IPS-15b (cell line): Measurements from ENCODE around the gene ABCG4.
"Not testable (repeated sequence)": the region's sequence is repeated elsewhere in the genome, so short reads cannot be mapped to it uniquely, and the experiment has no call there.

Experiments used
- H3K27me3 ChIP-seq: one replicate; pipeline ENCODE4 v1.6.1; 2013; ENCODE audit warnings: low read length; ENCODE audit not compliant: control insufficient read depth, insufficient read depth
- H3K36me3 ChIP-seq: one replicate; pipeline ENCODE4 v1.6.1; 2013; ENCODE audit warnings: low read length; ENCODE audit not compliant: control insufficient read depth, insufficient read depth
- H3K4me1 ChIP-seq: one replicate; pipeline ENCODE4 v1.6.1; 2013; ENCODE audit warnings: mild to moderate bottlenecking, low read length; ENCODE audit not compliant: control insufficient read depth, insufficient read depth
- H3K4me3 ChIP-seq: one replicate; pipeline ENCODE4 v1.5.1; 2013; ENCODE audit warnings: low read depth, low read length
- H3K9ac ChIP-seq: one replicate; pipeline ENCODE4 v1.6.1; 2013; ENCODE audit warnings: low read depth, mild to moderate bottlenecking, low read length
- H3K9me3 ChIP-seq: one replicate; pipeline ENCODE4 v1.6.1; 2013; ENCODE audit warnings: mild to moderate bottlenecking, low read length; ENCODE audit not compliant: control insufficient read depth, insufficient read depth

Gene ABCG4

DNA sequence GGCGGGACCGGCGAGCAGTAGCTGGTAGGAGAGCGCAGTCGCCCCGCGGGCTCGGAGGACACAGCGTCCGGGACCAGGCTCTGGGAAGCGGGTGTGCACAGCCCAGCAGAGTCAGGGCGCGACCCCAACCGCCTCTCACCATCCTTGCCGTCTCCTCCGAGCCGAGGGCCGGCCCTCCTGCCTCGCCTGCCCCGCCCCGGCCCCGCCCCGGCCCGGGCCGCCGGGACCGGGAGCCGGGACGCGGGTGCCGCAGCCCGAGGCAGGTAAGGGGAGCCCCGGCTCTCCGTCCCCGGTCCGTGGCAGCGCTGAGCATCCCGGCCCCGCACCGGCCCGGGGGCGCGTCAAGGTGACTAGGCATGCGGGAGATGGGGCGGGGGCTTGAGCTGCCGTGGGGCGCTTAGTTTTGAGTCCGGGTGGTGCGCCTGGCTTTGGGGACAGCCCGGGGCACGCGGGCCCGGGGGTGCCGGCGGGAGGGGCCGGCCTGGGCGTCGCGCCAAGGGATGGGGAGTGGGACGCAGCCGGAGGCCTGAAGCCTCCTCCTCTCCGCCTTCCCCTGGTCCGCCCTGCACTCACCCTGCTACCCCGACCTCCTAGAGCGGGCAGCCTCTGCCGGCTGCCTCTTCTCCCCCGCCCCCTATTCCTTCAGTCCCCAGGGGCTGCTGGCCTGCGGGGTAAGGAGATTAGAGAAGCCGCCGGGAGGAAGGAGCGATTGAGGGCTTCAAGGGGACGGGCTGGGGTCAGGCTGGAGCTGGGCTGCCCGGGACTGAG lies at the start of gene ABCG4:
Gene ABCG4, plus strand, starts transcription at position 35 of the 768 bp plus-strand sequence. CDS start 914 bp downstream, outside the sequence.
- Histone ChIP-seq H3K4me3 (peak within 1 kb of the TSS; percentile 67), H3K27me3 (peaks cover 50% of the 10 kb centered on the region), H3K9ac (no peak within 1 kb of the TSS)

DNA sequence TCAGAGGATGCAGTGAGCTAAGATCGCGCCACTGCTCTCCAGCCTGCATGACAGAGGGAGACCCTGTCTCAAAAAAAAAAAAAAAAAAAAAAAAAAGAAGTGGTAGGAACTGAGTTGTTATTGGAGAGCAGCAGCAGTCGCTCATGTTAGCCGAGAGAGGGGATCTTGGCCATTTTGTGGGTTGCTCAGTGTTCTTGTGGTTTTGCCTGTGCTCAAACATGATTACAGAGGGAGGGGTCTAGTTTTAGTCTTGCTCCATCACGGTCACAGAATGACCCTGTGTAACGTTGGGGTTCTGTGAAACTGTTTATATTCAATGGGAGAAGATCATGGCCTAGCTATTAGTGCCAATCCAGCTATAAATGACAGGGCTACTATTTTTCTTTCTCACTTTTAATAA lies 49.1 kb upstream of the ABCG4 start:
- no peaks in the 10 kb centered on the region for H3K27me3 ChIP-seq
- H3K36me3 ChIP-seq = peaks cover 10% of the 10 kb centered on the region
- H3K9me3 ChIP-seq = no peaks in the 10 kb centered on the region
- H3K4me3 ChIP-seq = no peak overlapping the region
- H3K4me1 ChIP-seq = peaks cover 6% of the 10 kb centered on the region
- no peak overlapping the region for H3K9ac ChIP-seq

More for the DNA sequence above, at the start of gene ABCG4:
- H3K4me1 ChIP-seq = peaks cover 14% of the 10 kb centered on the region
- no peaks in the 10 kb centered on the region for H3K9me3 ChIP-seq
- no peaks in the 10 kb centered on the region for H3K36me3 ChIP-seq

DNA sequence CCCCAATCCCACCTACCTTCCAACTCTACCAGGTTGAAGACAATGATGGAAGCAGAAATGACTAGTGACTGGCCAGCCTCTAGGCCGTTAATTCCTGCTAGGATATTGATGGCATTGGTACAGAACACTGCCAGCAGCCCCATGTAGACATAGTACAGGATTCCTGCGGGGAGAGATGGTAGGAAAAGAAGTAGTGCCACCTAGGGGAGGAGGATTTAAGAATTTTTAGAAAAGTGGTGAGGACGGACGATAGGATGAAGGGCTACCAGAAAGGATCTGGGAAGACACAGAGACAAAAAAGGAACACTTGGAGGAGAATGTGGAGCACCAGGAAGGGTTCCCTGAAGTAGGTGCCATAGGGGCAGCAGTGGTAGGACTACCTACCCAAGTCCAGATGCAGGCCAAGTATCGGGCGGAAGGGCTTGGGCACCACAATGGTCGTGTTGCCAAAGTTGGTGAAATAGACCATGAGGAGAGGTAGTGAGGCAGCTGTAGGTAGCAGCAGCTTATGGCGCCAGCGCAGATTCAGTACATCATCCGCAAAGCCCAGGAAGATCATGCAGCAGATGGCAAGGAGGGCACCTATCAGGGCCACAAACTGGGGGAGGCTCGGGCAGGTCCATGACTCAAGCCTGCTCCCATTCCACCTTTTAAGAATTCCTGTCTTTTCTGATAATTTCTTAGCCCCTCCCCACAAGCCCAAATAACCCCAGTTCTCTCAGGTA lies 48.4 kb upstream of the ABCG4 start:
- Histone ChIP-seq H3K9me3 (no peaks in the 10 kb centered on the region), H3K9ac (peak overlapping the region; percentile 16), H3K4me1 (peaks cover 6% of the 10 kb centered on the region), H3K4me3 (peak overlapping the region; percentile 80), H3K36me3 (peaks cover 10% of the 10 kb centered on the region), H3K27me3 (no peaks in the 10 kb centered on the region)

DNA sequence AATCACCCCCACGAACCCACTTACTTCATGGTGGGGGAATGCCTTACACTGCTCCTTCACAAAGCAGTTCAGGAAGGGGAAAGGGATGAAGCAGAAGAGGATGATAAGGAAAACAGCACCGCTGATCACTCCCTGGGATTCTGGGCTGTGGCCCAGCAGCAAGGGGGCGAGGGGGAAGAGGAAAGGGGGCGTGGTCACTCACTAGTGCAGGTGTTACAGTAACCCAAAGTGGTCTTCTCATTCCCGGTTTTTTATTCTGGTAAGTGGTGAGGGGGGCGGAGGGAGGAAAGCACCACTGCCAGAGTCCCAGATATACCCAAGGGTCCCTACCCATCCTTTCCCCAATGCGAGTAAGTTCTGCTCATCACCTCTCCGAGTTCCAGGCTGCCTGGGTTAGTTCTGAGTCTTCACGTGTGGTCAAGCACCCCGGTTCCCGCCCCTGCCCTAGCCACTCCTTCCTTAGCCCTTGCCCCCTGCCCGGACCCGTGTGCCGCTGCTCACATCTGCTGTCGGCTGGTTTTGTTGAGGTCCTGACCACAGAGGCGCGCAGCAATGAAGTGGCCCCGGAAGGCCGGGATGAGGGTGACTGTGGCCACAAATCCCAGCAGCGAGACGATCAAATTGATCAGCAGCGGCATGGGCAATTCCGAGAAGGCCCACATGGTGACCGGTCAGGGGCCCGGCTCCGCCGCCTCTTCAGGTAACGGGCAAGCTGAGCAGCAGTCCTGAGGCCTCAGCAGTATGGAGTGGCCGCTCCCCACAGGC lies 47.7 kb upstream of the ABCG4 start:
- Histone ChIP-seq H3K9me3 (no peaks in the 10 kb centered on the region), H3K27me3 (no peaks in the 10 kb centered on the region), H3K4me3 (peak overlapping the region; percentile 80), H3K9ac (peak overlapping the region; percentile 71), H3K36me3 (peaks cover 10% of the 10 kb centered on the region), H3K4me1 (peaks cover 7% of the 10 kb centered on the region)

DNA sequence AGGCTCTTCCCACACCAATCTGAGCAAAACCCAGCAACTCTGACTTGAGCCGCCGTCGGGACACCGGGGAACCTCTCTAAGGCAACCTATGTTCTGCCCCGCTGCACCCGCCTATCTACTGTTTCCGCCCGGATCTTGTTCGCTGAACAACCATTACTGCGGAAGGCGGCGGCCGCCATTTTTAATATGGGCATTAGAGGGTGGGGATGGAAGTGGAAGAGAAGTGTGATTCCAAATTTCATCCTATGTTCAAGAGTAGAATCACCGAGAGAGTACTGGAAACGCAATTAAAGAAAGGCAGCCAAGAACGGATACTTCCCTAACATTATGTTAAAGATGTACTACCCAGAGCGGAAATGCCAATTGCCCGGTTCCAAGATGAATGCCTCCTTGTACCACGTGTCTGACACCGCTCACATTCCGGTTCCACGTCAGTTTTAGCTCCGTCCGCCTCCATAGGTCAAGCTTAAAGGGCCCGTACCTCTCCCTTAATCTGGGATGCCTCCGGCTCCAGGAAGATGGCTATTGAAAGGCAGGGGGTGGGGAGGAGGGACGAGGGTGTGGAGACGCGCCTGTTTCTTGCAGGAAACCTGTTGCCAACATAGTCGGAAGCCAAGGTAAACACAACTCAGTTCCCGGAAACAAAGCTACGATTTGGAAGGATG lies 47.0 kb upstream of the ABCG4 start, which contains the start of gene DPAGT1:
Gene DPAGT1, minus strand, starts transcription at position 95 of the 665 bp plus-strand sequence. CDS start 198 bp downstream, outside the sequence.
- H3K27me3 ChIP-seq = no peaks in the 10 kb centered on the region
- peak within 1 kb of the TSS; percentile 92 for H3K9ac ChIP-seq
- H3K4me3 ChIP-seq = peak within 1 kb of the TSS; percentile 80
- H3K9me3 ChIP-seq = no peaks in the 10 kb centered on the region
- peaks cover 10% of the 10 kb centered on the region for H3K36me3 ChIP-seq
- peaks cover 12% of the 10 kb centered on the region for H3K4me1 ChIP-seq

DNA sequence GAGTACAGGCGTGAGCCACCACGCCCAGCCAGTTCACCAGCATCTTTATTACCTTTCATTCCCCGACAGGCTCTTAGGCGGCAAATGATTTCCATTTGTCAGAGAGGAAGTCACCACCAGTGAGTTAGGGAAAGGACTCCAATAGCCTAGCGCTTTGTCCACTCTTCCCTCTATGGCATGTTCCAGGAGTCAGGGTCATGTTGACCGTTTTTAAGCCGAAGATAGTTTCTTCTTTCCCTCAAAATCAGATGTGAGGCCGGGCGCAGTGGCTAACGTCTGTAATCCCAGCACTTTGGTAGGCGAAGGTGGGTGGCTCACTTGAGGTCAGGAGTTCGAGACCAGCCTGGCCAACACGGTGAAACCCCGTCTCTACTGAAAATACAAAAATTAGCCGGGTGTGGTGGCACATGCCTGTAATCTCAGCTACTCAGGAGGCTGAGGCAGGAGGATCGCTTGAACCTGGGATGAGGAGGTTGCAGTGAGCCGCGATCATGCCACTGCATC lies 45.6 kb upstream of the ABCG4 start:
- H3K4me3 ChIP-seq = peak overlapping the region; percentile 33
- H3K27me3 ChIP-seq, H3K9ac ChIP-seq, H3K9me3 ChIP-seq, H3K36me3 ChIP-seq: not testable (repeated sequence)
- H3K4me1 ChIP-seq = peaks cover 12% of the 10 kb centered on the region

DNA sequence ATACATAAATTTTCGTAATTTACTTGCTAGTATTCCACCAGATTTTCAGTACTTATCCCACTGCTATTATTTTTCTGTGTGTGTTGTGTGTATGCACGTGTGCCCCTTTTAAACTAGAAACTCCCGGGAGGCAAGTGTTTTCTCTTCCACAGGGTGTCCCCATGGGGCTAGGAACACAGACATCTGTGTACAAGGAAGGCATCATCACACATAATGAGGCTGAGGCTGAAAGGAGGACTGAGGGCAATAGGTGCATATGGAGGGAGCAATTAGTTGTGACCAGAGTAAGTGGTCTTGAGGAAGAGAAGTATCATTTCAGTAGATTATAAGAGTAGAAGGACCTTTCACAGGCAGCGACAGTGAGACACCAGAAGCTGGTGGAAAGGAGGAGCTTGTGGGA lies 45.1 kb upstream of the ABCG4 start:
- Histone ChIP-seq H3K9ac (no peak overlapping the region), H3K4me1 (peaks cover 16% of the 10 kb centered on the region), H3K9me3 (no peaks in the 10 kb centered on the region), H3K36me3 (no peaks in the 10 kb centered on the region), H3K4me3 (no peak overlapping the region), H3K27me3 (peaks cover 10% of the 10 kb centered on the region)

DNA sequence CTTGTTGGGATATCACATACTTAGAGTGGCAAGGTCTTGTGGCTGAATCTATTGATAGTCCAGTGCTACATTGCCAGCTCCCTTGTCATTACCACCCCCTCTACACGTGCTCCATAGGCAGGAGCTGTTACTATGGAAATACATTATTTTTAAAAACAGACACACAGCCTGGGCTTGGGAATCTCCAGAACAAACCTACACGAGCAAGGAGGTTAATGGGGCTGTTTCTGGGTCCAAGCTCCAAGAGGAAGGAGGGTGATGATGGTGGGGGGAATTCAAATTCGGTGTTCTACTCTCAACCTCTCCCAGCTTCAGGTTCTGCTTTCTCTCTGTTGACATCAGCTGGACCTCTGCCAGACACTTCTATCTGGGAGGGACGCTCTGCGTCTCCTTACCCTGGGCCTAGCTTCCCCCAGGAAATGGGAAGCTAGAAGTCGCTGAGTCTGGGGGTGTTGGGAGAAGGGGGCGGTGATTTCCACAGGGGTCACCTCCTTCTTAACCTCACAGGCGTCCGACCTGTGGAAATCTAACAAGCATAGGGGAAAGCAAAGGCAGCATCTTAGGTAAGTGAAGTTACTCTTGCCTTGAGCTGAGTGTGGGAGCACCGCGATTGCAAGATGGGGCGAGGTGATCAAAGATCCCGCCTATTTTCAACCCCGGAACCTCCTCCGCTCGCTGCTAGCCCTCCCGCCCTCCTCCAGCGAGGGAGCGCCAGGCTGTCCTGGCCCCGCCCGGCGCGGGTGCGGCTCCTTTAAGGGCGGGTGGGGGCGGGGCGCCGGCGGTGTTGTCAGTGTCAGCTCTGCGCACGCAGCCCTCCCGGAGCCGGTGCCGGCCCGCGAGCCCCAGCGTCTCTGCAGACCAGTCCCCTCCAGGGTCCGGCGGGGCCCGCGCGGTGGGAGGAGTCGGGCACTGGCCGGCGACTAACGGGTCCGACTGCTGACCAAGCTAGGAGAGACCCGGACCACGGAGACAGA lies 42.0 kb upstream of the ABCG4 start, which contains the start of gene C2CD2L:
Gene C2CD2L, plus strand, starts transcription at position 781 of the 974 bp plus-strand sequence. CDS start 398 bp downstream, outside the sequence.
- peaks cover 16% of the 10 kb centered on the region for H3K27me3 ChIP-seq
- peak within 1 kb of the TSS; percentile 72 for H3K4me3 ChIP-seq
- no peaks in the 10 kb centered on the region for H3K9me3 ChIP-seq
- no peaks in the 10 kb centered on the region for H3K36me3 ChIP-seq
- peak within 1 kb of the TSS; percentile 16 for H3K9ac ChIP-seq
- peaks cover 12% of the 10 kb centered on the region for H3K4me1 ChIP-seq

DNA sequence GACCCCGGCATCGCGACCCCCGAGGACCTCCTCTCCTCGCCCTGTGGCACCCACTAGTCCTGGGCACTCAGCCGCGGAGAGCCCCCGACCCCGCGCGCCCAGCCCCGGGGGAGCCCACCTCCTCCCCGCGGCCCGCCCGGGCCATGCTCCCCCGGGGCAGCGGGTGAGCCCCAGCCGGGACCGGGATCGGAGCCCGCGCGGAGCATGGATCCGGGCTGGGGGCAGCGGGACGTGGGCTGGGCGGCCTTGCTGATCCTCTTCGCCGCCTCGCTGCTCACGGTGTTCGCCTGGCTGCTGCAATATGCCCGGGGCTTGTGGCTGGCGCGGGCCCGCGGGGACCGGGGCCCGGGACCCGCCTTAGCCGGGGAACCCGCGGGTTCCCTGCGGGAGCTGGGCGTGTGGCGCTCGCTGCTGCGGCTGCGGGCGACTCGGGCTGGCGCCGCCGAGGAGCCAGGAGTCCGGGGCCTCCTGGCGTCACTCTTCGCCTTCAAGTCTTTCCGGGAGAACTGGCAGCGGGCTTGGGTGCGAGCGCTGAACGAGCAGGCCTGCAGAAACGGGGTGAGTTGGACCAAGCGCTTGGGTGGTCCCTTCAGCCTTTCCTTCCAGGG lies 41.2 kb upstream of the ABCG4 start:
- H3K4me3 ChIP-seq = peak overlapping the region; percentile 62
- H3K36me3 ChIP-seq = no peaks in the 10 kb centered on the region
- peak overlapping the region; percentile 2 for H3K9ac ChIP-seq

More for the DNA sequence above, 41.2 kb upstream of the ABCG4 start:
- Histone ChIP-seq H3K4me1 (peaks cover 12% of the 10 kb centered on the region), H3K27me3 (peaks cover 16% of the 10 kb centered on the region), H3K9me3 (no peaks in the 10 kb centered on the region)
